ENCODE data around the gene CARD10. TPM values are rescaled to one million over a fixed set of nuclear protein-coding genes. Genes with fewer than 3 reads are reported as not detected.

CARD10 gene
- total RNA-seq (under 1 TPM in 4 of 5 donors, not detected in 1; 0.44 to 0.79 (median 0.52) TPM), total RNA-seq (0 to 1.8 (median 0.24) reads per million in 29 experiments)
- 0.11 TPM for total RNA-seq (2013)

GRCh38 chr22:37519268-37520195, at the start of gene CARD10:
CARD10 (minus strand) TSS chr22:37519415; CDS start chr22:37519200, 215 bp downstream.
- Mint-ChIP-seq H3K27me3 (peaks cover 31 to 46% of the 10 kb centered on the region in 2 donors), H3K27ac (peak within 1 kb of the TSS in 1 of 2 donors; percentile 51), H3K4me3 (peak within 1 kb of the TSS; percentile 72 to 82 (median 75)), H3K9me3 (no peaks in the 10 kb centered on the region), H3K4me1 (peaks cover 7 to 12% (median 7%) of the 10 kb centered on the region in 3 donors), H3K36me3 (no peaks in the 10 kb centered on the region)
- ChIA-PET POLR2A (no interaction called here), CTCF (interaction anchor here in 1 of 2 donors (0.7 kb wide), 1 partner anchor 20 kb away, joined by 5 read pairs; no protein-coding TSS in a partner anchor)
- Histone ChIP-seq H3K4me1 (ENCODE audit: control insufficient read depth in 1 of 2, extremely low read depth in 1 of 2, insufficient read depth in 2 of 2, low read length in 2 of 2) (peaks cover 2 to 10% of the 10 kb centered on the region in 2 experiments), H3K27ac (ENCODE audit: low read length) (no peak within 1 kb of the TSS), H3K4me3 (ENCODE audit: control insufficient read depth in 1 of 2, extremely low read depth in 1 of 2, low read length in 1 of 2) (peak within 1 kb of the TSS in 1 of 2 donors; percentile 46), H3K27me3 (replicated peaks in 1 of 2; ENCODE audit: control insufficient read depth in 2 of 2, extremely low read depth in 1 of 2, insufficient read depth in 2 of 2, low read length in 1 of 2) (peaks cover 5 to 54% of the 10 kb centered on the region in 2 experiments), H3K36me3 (ENCODE audit: control insufficient read depth in 2 of 2, extremely low read depth in 1 of 2, insufficient read depth in 1 of 2, low read length in 1 of 2) (no peaks in the 10 kb centered on the region), H3K9me3 (no peaks in the 10 kb centered on the region)
- 8% methylated on average over 99 of the region's 99 CpGs for WGBS (ENCODE audit: insufficient coverage)
- ATAC-seq (replicated peaks in 1 of 4) (peak; percentile 61 to 81 (median 78)), DNase-seq (peak in 5 of 35 experiments; percentile 5 to 25 (median 16))

- Mint-ChIP-seq H3K36me3 (no peaks in the 10 kb centered on the region), H3K9me3 (no peaks in the 10 kb centered on the region), H3K4me3 (no peak overlapping the region), H3K27ac (no peak overlapping the region), H3K27me3 (peaks cover 0 to 14% of the 10 kb centered on the region in 2 donors), H3K4me1 (peaks cover 16 to 22% (median 22%) of the 10 kb centered on the region in 3 donors)
- Histone ChIP-seq H3K36me3 (ENCODE audit: control insufficient read depth in 2 of 2, extremely low read depth in 1 of 2, insufficient read depth in 1 of 2, low read length in 1 of 2) (no peaks in the 10 kb centered on the region), H3K4me1 (ENCODE audit: control insufficient read depth in 1 of 2, extremely low read depth in 1 of 2, insufficient read depth in 2 of 2, low read length in 2 of 2) (peaks cover 13 to 25% of the 10 kb centered on the region in 2 experiments), H3K9me3 (no peaks in the 10 kb centered on the region), H3K4me3 (ENCODE audit: control insufficient read depth in 1 of 2, extremely low read depth in 1 of 2, low read length in 1 of 2) (no peak overlapping the region), H3K27me3 (replicated peaks in 1 of 2; ENCODE audit: control insufficient read depth in 2 of 2, extremely low read depth in 1 of 2, insufficient read depth in 2 of 2, low read length in 1 of 2) (peaks cover 0 to 53% of the 10 kb centered on the region in 2 experiments), H3K27ac (ENCODE audit: low read length) (no peak overlapping the region)
- CTCF ChIA-PET, result interaction anchor here in 1 of 2 donors (0.6 kb wide), 2 partner anchors 11 to 26 kb away, joined by 5 read pairs; partner anchors contain the start of gene LGALS2
- POLR2A ChIA-PET, result interaction anchor here in 1 of 2 donors (0.6 kb wide), 1 partner anchor 28 kb away, joined by 4 read pairs; no protein-coding TSS in a partner anchor
- DNase-seq, result no peak
- no peak for ATAC-seq (replicated peaks in 1 of 4)
- 87% methylated on average over 9 of the region's 14 CpGs for WGBS (ENCODE audit: insufficient coverage)
Measured at GRCh38 chr22:37568448-37569008, 49.3 kb upstream of the CARD10 start.

GRCh38 chr22:37568012-37568411, 48.8 kb upstream of the CARD10 start:
- peaks cover 16 to 22% (median 22%) of the 10 kb centered on the region in 3 donors for H3K4me1 Mint-ChIP-seq
- H3K4me3 Mint-ChIP-seq, result no peak overlapping the region
- Histone ChIP-seq H3K9me3 (no peaks in the 10 kb centered on the region), H3K27me3 (replicated peaks in 1 of 2; ENCODE audit: control insufficient read depth in 2 of 2, extremely low read depth in 1 of 2, insufficient read depth in 2 of 2, low read length in 1 of 2) (peaks cover 0 to 56% of the 10 kb centered on the region in 2 experiments), H3K27ac (ENCODE audit: low read length) (no peak overlapping the region), H3K4me3 (ENCODE audit: control insufficient read depth in 1 of 2, extremely low read depth in 1 of 2, low read length in 1 of 2) (no peak overlapping the region), H3K36me3 (ENCODE audit: control insufficient read depth in 2 of 2, extremely low read depth in 1 of 2, insufficient read depth in 1 of 2, low read length in 1 of 2) (no peaks in the 10 kb centered on the region), H3K4me1 (ENCODE audit: control insufficient read depth in 1 of 2, extremely low read depth in 1 of 2, insufficient read depth in 2 of 2, low read length in 2 of 2) (peaks cover 13 to 25% of the 10 kb centered on the region in 2 experiments)
- POLR2A ChIA-PET, result interaction anchor here in 1 of 2 donors (0.6 kb wide), 1 partner anchor 28 kb away, joined by 4 read pairs; no protein-coding TSS in a partner anchor
- DNase-seq (no peak), ATAC-seq (replicated peaks in 1 of 4) (no peak)
- no peaks in the 10 kb centered on the region for H3K36me3 Mint-ChIP-seq
- no peaks in the 10 kb centered on the region for H3K9me3 Mint-ChIP-seq
- CTCF ChIA-PET, result interaction anchor here (0.6 to 4.2 kb wide), 8 partner anchors 12 to 90 kb away, joined by 3 to 59 read pairs (median 5); partner anchors contain the start of gene LGALS2 (in 1 of the 2)
- WGBS (ENCODE audit: insufficient coverage), result 88% methylated on average over 12 of the region's 15 CpGs
- H3K27me3 Mint-ChIP-seq, result peaks cover 0 to 19% of the 10 kb centered on the region in 2 donors
- no peak overlapping the region for H3K27ac Mint-ChIP-seq

GRCh38 chr22:37566903-37567798, 47.9 kb upstream of the CARD10 start:
- H3K9me3 Mint-ChIP-seq, result no peaks in the 10 kb centered on the region
- DNase-seq, result peak; percentile 68 to 93 (median 84)
- ChIA-PET CTCF (interaction anchor here (0.5 to 4.2 kb wide), 24 partner anchors 8 to 445 kb away, joined by 3 to 59 read pairs (median 4); partner anchors contain the start of genes LGALS2 (in 1 of the 2) and PDXP (in 1 of the 2)), POLR2A (interaction anchor here in 1 of 2 donors (0.6 kb wide), 1 partner anchor 299 kb away, joined by 3 read pairs; no protein-coding TSS in a partner anchor)
- Histone ChIP-seq H3K9me3 (no peaks in the 10 kb centered on the region), H3K4me3 (ENCODE audit: control insufficient read depth in 1 of 2, extremely low read depth in 1 of 2, low read length in 1 of 2) (peak overlapping the region in 1 of 2 donors; percentile 32), H3K4me1 (ENCODE audit: control insufficient read depth in 1 of 2, extremely low read depth in 1 of 2, insufficient read depth in 2 of 2, low read length in 2 of 2) (peaks cover 13 to 29% of the 10 kb centered on the region in 2 experiments), H3K27me3 (replicated peaks in 1 of 2; ENCODE audit: control insufficient read depth in 2 of 2, extremely low read depth in 1 of 2, insufficient read depth in 2 of 2, low read length in 1 of 2) (peaks cover 0 to 65% of the 10 kb centered on the region in 2 experiments), H3K36me3 (ENCODE audit: control insufficient read depth in 2 of 2, extremely low read depth in 1 of 2, insufficient read depth in 1 of 2, low read length in 1 of 2) (no peaks in the 10 kb centered on the region), H3K27ac (ENCODE audit: low read length) (no peak overlapping the region)
- 28% methylated on average over 15 of the region's 16 CpGs for WGBS (ENCODE audit: insufficient coverage)
- peak overlapping the region; percentile 41 to 70 (median 51) for H3K4me3 Mint-ChIP-seq
- peaks cover 6 to 26% of the 10 kb centered on the region in 2 donors for H3K27me3 Mint-ChIP-seq
- peak; percentile 87 to 93 (median 89) for ATAC-seq (replicated peaks in 1 of 4)
- H3K27ac Mint-ChIP-seq, result peak overlapping the region; percentile 16 to 19
- H3K36me3 Mint-ChIP-seq, result no peaks in the 10 kb centered on the region
- H3K4me1 Mint-ChIP-seq, result peaks cover 19 to 25% (median 25%) of the 10 kb centered on the region in 3 donors

GRCh38 chr22:37566329-37566837, 47.2 kb upstream of the CARD10 start:
- H3K27ac ChIP-seq (ENCODE audit: low read length), result no peak overlapping the region
- peak overlapping the region; percentile 28 to 70 (median 51) for H3K4me3 Mint-ChIP-seq

More at GRCh38 chr22:37566329-37566837, 47.2 kb upstream of the CARD10 start:
- ChIA-PET CTCF (interaction anchor here (0.5 to 4.2 kb wide), 17 partner anchors 9 to 444 kb away, joined by 3 to 59 read pairs (median 4); partner anchors contain the start of gene PDXP (in 1 of the 2)), POLR2A (interaction anchor here in 1 of 2 donors (0.5 kb wide), 1 partner anchor 101 kb away, joined by 3 read pairs; no protein-coding TSS in a partner anchor)
- Histone ChIP-seq H3K4me1 (ENCODE audit: control insufficient read depth in 1 of 2, extremely low read depth in 1 of 2, insufficient read depth in 2 of 2, low read length in 2 of 2) (peaks cover 13 to 37% of the 10 kb centered on the region in 2 experiments), H3K36me3 (ENCODE audit: control insufficient read depth in 2 of 2, extremely low read depth in 1 of 2, insufficient read depth in 1 of 2, low read length in 1 of 2) (no peaks in the 10 kb centered on the region), H3K4me3 (ENCODE audit: control insufficient read depth in 1 of 2, extremely low read depth in 1 of 2, low read length in 1 of 2) (peak overlapping the region in 1 of 2 donors; percentile 15), H3K27me3 (replicated peaks in 1 of 2; ENCODE audit: control insufficient read depth in 2 of 2, extremely low read depth in 1 of 2, insufficient read depth in 2 of 2, low read length in 1 of 2) (peaks cover 1 to 71% of the 10 kb centered on the region in 2 experiments), H3K9me3 (no peaks in the 10 kb centered on the region)
- H3K27me3 Mint-ChIP-seq, result peaks cover 12 to 33% of the 10 kb centered on the region in 2 donors
- peaks cover 25 to 32% (median 32%) of the 10 kb centered on the region in 3 donors for H3K4me1 Mint-ChIP-seq
- DNase-seq, result peak in 33 of 35 experiments; percentile 25 to 67 (median 47)
- WGBS (ENCODE audit: insufficient coverage), result 10% methylated on average over 24 of the region's 28 CpGs
- no peak overlapping the region for H3K27ac Mint-ChIP-seq
- peak; percentile 37 to 57 (median 44) for ATAC-seq (replicated peaks in 1 of 4)
- no peaks in the 10 kb centered on the region for H3K36me3 Mint-ChIP-seq
- H3K9me3 Mint-ChIP-seq, result no peaks in the 10 kb centered on the region

Measured in T-cell (primary cell).